GM18868 (cell line): Measurements from ENCODE around the gene TSHZ2.
"Not testable (repeated sequence)": the region's sequence is repeated elsewhere in the genome, so short reads cannot be mapped to it uniquely, and the experiment has no call there.

Source experiments
- ATAC-seq: cut with Tn5 transposase; IDR thresholded peaks from one replicate; pipeline ENCODE4 v1.9.1; 2021; ENCODE audit warnings: mild to moderate bottlenecking, moderate library complexity; ENCODE audit not compliant: unreplicated experiment

The TSHZ2 gene

GRCh38 chr20:53081916-53082863 lies 110.0 kb downstream of the TSHZ2 start:
- ATAC-seq: no peak

GRCh38 chr20:53083411-53083810 lies 111.3 kb downstream of the TSHZ2 start:
- ATAC-seq: no peak

- no peak for ATAC-seq
Observed at GRCh38 chr20:53084408-53084997, 112.3 kb downstream of the TSHZ2 start.

- ATAC-seq: no peak
Observed at GRCh38 chr20:53085720-53086119, 113.6 kb downstream of the TSHZ2 start.

- ATAC-seq: no peak
Observed at GRCh38 chr20:53087037-53087777, 115.0 kb downstream of the TSHZ2 start.

- ATAC-seq: no peak
Observed at GRCh38 chr20:53088786-53089185, 116.6 kb downstream of the TSHZ2 start.

GRCh38 chr20:53089851-53090250 lies 117.7 kb downstream of the TSHZ2 start:
- not testable (repeated sequence) for ATAC-seq

GRCh38 chr20:53091789-53092188 lies 119.6 kb downstream of the TSHZ2 start:
- no peak for ATAC-seq

- no peak for ATAC-seq
Observed at GRCh38 chr20:53092772-53093300, 120.7 kb downstream of the TSHZ2 start.

GRCh38 chr20:53097371-53097770 lies 125.2 kb downstream of the TSHZ2 start:
- ATAC-seq: no peak

- ATAC-seq: no peak
Observed at GRCh38 chr20:53097791-53098190, 125.6 kb downstream of the TSHZ2 start.

GRCh38 chr20:53098621-53099020 lies 126.5 kb downstream of the TSHZ2 start:
- no peak for ATAC-seq

GRCh38 chr20:53099856-53100255 lies 127.7 kb downstream of the TSHZ2 start:
- no peak for ATAC-seq

GRCh38 chr20:53100476-53100911 lies 128.3 kb downstream of the TSHZ2 start:
- no peak for ATAC-seq

GRCh38 chr20:53101992-53102760 lies 130.0 kb downstream of the TSHZ2 start:
- ATAC-seq: no peak

- no peak for ATAC-seq
Observed at GRCh38 chr20:53103124-53103523, 131.0 kb downstream of the TSHZ2 start.

- ATAC-seq: no peak
Observed at GRCh38 chr20:53104884-53105283, 132.7 kb downstream of the TSHZ2 start.

GRCh38 chr20:53116733-53117132 lies 144.6 kb downstream of the TSHZ2 start:
- ATAC-seq: no peak

GRCh38 chr20:53122853-53123252 lies 150.7 kb downstream of the TSHZ2 start:
- no peak for ATAC-seq

- ATAC-seq: no peak
Observed at GRCh38 chr20:53124075-53124551, 152.0 kb downstream of the TSHZ2 start.
